WTC11 (cell line): ENCODE results near the gene VSNL1. TPM values are rescaled to one million over a fixed set of nuclear protein-coding genes. Genes with fewer than 3 reads are reported as not detected.

ENCODE experiments used
- ATAC-seq: fragments of 200-7000 bp; cut with Tn5 transposase; 2 replicates; pipeline ENCODE4 v1.10.0; 2021; ENCODE audit warnings: mild to moderate bottlenecking, moderate library complexity
- CTCF ChIA-PET: fragments of 300-600 bp; sonication (Branson Sonifier 250); formaldehyde crosslinking; loops from one replicate; lab custom pipeline; 2021; ENCODE audit warnings: antibody characterized with exemption; lab: Charles Lee
- POLR2A ChIA-PET: fragments of 350-600 bp; sonication (Branson Sonifier 250); formaldehyde crosslinking; loops from one replicate; lab custom pipeline; 2021; ENCODE audit warnings: antibody characterized with exemption; lab: Charles Lee
- DNase-seq: peaks from one replicate; pipeline ENCODE4 v3.0.0; 2021; ENCODE audit warnings: low spot score
- H3K27ac Mint-ChIP-seq: 2 replicates; pipeline ENCODE4 v1.8.0; 2021; ENCODE audit warnings: mixed read lengths
- H3K27me3 Mint-ChIP-seq: 2 replicates; pipeline ENCODE4 v1.8.0; 2021; ENCODE audit warnings: low read depth, mild to moderate bottlenecking, moderate library complexity, mixed read lengths
- H3K36me3 Mint-ChIP-seq: 2 replicates; pipeline ENCODE4 v1.8.0; 2021; ENCODE audit warnings: mixed read lengths
- H3K4me1 Mint-ChIP-seq: 2 replicates; pipeline ENCODE4 v1.8.0; 2022; ENCODE audit warnings: mixed read lengths
- H3K4me3 Mint-ChIP-seq: 2 replicates; pipeline ENCODE4 v1.8.0; 2021; ENCODE audit warnings: mild to moderate bottlenecking, moderate library complexity, mixed read lengths
- H3K9me3 Mint-ChIP-seq: 2 replicates; pipeline ENCODE4 v1.8.0; 2021; ENCODE audit warnings: mixed read lengths
- ELF4 ChIP-seq: sonication (generic); formaldehyde crosslinking; IDR thresholded peaks from 2 replicates; pipeline ENCODE4 v1.8.1; 2022; ENCODE audit warnings: low read depth, mild to moderate bottlenecking, moderate library complexity, missing genetic modification reagents
- EMX1 ChIP-seq: fragments of 250-450 bp; sonication (Bioruptor Pico); IDR thresholded peaks from 2 replicates; pipeline ENCODE4 v1.8.0; 2021; ENCODE audit warnings: mild to moderate bottlenecking
- JAZF1 ChIP-seq: fragments of 250-450 bp; sonication (Bioruptor Pico); IDR thresholded peaks from 2 replicates; pipeline ENCODE4 v1.9.0; 2021; ENCODE audit warnings: moderate library complexity, mild to moderate bottlenecking, inconsistent platforms
- JUN ChIP-seq: sonication (generic); formaldehyde crosslinking; IDR thresholded peaks from 2 replicates; pipeline ENCODE4 v1.8.0; 2023; ENCODE audit warnings: mild to moderate bottlenecking, missing genetic modification reagents
- MYBL2 ChIP-seq: sonication (generic); formaldehyde crosslinking; IDR thresholded peaks from 2 replicates; pipeline ENCODE4 v1.8.1; 2023; ENCODE audit warnings: mild to moderate bottlenecking, moderate library complexity, missing genetic modification reagents
- SMAD4 ChIP-seq: sonication (generic); formaldehyde crosslinking; IDR thresholded peaks from 2 replicates; pipeline ENCODE4 v1.8.0; 2022; ENCODE audit warnings: mild to moderate bottlenecking, missing genetic modification reagents
- TEAD1 ChIP-seq: sonication (generic); formaldehyde crosslinking; IDR thresholded peaks from 2 replicates; pipeline ENCODE4 v1.8.0; 2022; ENCODE audit warnings: mild to moderate bottlenecking, missing genetic modification reagents
- TP53 ChIP-seq: sonication (generic); formaldehyde crosslinking; IDR thresholded peaks from 2 replicates; pipeline ENCODE4 v1.8.1; 2023; ENCODE audit warnings: mild to moderate bottlenecking, missing genetic modification reagents
- ZNF121 ChIP-seq: sonication (generic); formaldehyde crosslinking; IDR thresholded peaks from 2 replicates; pipeline ENCODE4 v1.8.0; 2023; ENCODE audit warnings: missing genetic modification reagents
- ZNF138 ChIP-seq: sonication (generic); formaldehyde crosslinking; conservative IDR thresholded peaks from 2 replicates; pipeline ENCODE4 v1.8.1; 2022; ENCODE audit warnings: mild to moderate bottlenecking, moderate library complexity, missing genetic modification reagents
- ZNF232 ChIP-seq: sonication (generic); formaldehyde crosslinking; IDR thresholded peaks from 2 replicates; pipeline ENCODE4 v1.8.0; 2022; ENCODE audit warnings: mild to moderate bottlenecking, missing genetic modification reagents
- ZNF263 ChIP-seq: sonication (generic); formaldehyde crosslinking; IDR thresholded peaks from 2 replicates; pipeline ENCODE4 v1.8.1; 2022; ENCODE audit warnings: low read depth, mild to moderate bottlenecking, moderate library complexity, missing genetic modification reagents
- ZNF317 ChIP-seq: sonication (generic); formaldehyde crosslinking; IDR thresholded peaks from 2 replicates; pipeline ENCODE4 v1.8.1; 2023; ENCODE audit warnings: low read depth, mild to moderate bottlenecking, moderate library complexity, missing genetic modification reagents, borderline replicate concordance
- ZNF671 ChIP-seq: fragments of 250-450 bp; sonication (Bioruptor Pico); IDR thresholded peaks from 2 replicates; pipeline ENCODE4 v1.8.0; 2021; ENCODE audit warnings: mild to moderate bottlenecking
- total RNA-seq: library from RNA; stranded (reverse); gene quantifications from 3 replicates; pipeline ENCODE4 v1.2.3, GENCODE V29; 2021
- TF ChIP-seq, protein P1 (sequence below): sonication (generic); formaldehyde crosslinking; IDR thresholded peaks from 2 replicates; pipeline ENCODE4 v1.8.1; 2023; ENCODE audit warnings: mild to moderate bottlenecking, missing genetic modification reagents, borderline replicate concordance
- TF ChIP-seq, protein P2 (sequence below): sonication (generic); formaldehyde crosslinking; IDR thresholded peaks from 2 replicates; pipeline ENCODE4 v1.8.1; 2022; ENCODE audit warnings: low read depth, missing genetic modification reagents, borderline replicate concordance
- TF ChIP-seq, protein P3 (sequence below): sonication (generic); formaldehyde crosslinking; IDR thresholded peaks from 2 replicates; pipeline ENCODE4 v1.8.1; 2023; ENCODE audit warnings: mild to moderate bottlenecking, missing genetic modification reagents
- TF ChIP-seq, protein P4 (sequence below): fragments of 250-450 bp; sonication (Bioruptor Pico); IDR thresholded peaks from 2 replicates; pipeline ENCODE4 v2.1.2; 2022; ENCODE audit warnings: mild to moderate bottlenecking, moderate library complexity

The VSNL1 gene
- total RNA-seq, 1 experiment from 2014 or later = 78.4 TPM

DNA sequence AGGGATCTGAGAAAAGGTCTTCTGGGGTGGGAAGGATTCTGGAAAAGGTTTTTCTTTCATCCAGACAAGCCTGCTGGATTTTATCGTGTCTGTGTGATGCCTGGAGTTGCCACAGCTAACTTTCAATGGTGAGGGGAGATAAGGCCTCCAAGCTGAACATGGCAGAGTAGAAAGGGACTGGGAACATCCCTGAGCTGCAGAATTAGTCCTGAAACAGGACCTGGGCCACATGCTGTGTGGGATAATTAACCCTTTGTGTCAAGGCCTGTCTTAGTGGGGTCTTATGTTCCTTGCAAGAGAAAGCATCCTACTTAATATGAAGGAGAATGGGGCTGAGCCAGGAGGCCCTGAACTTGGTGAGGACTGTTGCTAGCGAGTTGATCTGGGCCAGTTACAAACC, 66.4 kb downstream of the VSNL1 start (continued):
- TF ChIP-seq, protein P1, sequence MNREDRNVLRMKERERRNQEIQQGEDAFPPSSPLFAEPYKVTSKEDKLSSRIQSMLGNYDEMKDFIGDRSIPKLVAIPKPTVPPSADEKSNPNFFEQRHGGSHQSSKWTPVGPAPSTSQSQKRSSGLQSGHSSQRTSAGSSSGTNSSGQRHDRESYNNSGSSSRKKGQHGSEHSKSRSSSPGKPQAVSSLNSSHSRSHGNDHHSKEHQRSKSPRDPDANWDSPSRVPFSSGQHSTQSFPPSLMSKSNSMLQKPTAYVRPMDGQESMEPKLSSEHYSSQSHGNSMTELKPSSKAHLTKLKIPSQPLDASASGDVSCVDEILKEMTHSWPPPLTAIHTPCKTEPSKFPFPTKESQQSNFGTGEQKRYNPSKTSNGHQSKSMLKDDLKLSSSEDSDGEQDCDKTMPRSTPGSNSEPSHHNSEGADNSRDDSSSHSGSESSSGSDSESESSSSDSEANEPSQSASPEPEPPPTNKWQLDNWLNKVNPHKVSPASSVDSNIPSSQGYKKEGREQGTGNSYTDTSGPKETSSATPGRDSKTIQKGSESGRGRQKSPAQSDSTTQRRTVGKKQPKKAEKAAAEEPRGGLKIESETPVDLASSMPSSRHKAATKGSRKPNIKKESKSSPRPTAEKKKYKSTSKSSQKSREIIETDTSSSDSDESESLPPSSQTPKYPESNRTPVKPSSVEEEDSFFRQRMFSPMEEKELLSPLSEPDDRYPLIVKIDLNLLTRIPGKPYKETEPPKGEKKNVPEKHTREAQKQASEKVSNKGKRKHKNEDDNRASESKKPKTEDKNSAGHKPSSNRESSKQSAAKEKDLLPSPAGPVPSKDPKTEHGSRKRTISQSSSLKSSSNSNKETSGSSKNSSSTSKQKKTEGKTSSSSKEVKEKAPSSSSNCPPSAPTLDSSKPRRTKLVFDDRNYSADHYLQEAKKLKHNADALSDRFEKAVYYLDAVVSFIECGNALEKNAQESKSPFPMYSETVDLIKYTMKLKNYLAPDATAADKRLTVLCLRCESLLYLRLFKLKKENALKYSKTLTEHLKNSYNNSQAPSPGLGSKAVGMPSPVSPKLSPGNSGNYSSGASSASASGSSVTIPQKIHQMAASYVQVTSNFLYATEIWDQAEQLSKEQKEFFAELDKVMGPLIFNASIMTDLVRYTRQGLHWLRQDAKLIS (CRISPR knock-in tag) = no peak
- no peak for TF ChIP-seq ZNF317
- TF ChIP-seq, protein P2, sequence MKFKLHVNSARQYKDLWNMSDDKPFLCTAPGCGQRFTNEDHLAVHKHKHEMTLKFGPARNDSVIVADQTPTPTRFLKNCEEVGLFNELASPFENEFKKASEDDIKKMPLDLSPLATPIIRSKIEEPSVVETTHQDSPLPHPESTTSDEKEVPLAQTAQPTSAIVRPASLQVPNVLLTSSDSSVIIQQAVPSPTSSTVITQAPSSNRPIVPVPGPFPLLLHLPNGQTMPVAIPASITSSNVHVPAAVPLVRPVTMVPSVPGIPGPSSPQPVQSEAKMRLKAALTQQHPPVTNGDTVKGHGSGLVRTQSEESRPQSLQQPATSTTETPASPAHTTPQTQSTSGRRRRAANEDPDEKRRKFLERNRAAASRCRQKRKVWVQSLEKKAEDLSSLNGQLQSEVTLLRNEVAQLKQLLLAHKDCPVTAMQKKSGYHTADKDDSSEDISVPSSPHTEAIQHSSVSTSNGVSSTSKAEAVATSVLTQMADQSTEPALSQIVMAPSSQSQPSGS (CRISPR knock-in tag) = no peak

DNA sequence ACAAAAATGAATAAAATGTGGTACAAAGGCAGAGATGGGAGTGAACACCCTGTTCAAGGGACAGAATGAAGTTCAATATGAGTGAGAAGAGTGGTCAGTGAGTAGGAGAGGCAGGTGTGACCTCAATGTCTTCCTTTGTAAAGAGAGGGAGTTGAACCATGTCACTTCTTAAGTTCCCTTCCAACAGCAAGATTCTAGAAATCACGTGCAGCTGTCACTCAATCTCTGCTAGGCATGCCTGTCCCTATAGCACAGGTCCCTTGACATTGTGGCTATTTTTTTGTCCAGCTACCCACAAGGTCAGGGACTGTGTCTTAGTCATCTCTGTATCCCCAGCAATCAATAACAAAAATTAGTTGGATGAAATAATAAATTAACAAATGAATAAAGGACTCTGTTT, 66.9 kb downstream of the VSNL1 start:
- H3K9me3 Mint-ChIP-seq = peaks cover 7% of the 10 kb centered on the region; the same call in 1 of the 2 replicates
- H3K4me3 Mint-ChIP-seq = no peak overlapping the region
- no peaks in the 10 kb centered on the region for H3K27me3 Mint-ChIP-seq
- no peak for DNase-seq
- POLR2A ChIA-PET = no interaction called here
- no peak for TF ChIP-seq SMAD4 (CRISPR knock-in tag)
- TF ChIP-seq ZNF263 = no peak
- TF ChIP-seq TP53 = no peak
- TF ChIP-seq MYBL2 (CRISPR knock-in tag) = no peak
- TF ChIP-seq ZNF138 (CRISPR knock-in tag) = no peak
- TF ChIP-seq EMX1 (CRISPR knock-in tag) = no peak
- TF ChIP-seq JUN (CRISPR knock-in tag) = no peak
- TF ChIP-seq, all 79 proteins: peak for 0
- Mint-ChIP-seq H3K36me3 (peaks cover 47% of the 10 kb centered on the region), H3K4me1 (peaks cover 36% of the 10 kb centered on the region), H3K27ac (peak overlapping the region; percentile 43; the same call in 1 of the 2 replicates)
- ATAC-seq = no peak
- CTCF ChIA-PET = no interaction called here

DNA sequence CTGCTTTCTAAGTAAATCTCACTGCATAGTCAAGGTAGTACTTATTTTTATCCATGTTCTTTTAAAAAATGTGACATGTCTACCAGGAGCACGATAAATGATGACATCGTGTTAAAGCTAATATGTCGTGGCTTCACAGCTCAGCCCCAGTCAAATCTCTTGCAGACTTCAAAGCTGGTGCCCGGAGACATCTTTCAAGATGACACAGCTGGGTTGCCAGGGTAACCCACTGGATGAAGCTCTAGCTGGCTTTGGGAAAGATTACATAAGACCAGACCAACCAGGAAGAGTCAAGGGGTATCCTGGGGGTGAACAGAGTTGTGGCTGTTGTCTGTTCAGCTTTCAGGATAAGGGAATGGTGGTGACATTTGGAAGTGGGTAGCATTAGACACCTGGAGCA, 67.8 kb downstream of the VSNL1 start:
- no peak overlapping the region for H3K27ac Mint-ChIP-seq
- H3K27me3 Mint-ChIP-seq = no peaks in the 10 kb centered on the region
- H3K36me3 Mint-ChIP-seq = peaks cover 41% of the 10 kb centered on the region
- H3K4me1 Mint-ChIP-seq = peaks cover 40% of the 10 kb centered on the region
- peaks cover 7% of the 10 kb centered on the region; the same call in 1 of the 2 replicates for H3K9me3 Mint-ChIP-seq
- POLR2A ChIA-PET = no interaction called here
- DNase-seq = no peak
- no peak for ATAC-seq
- H3K4me3 Mint-ChIP-seq = no peak overlapping the region
- no peak for TF ChIP-seq JAZF1 (CRISPR knock-in tag)
- no peak for TF ChIP-seq ZNF671 (CRISPR knock-in tag)
- TF ChIP-seq ZNF232 (CRISPR knock-in tag) = no peak
- no peak for TF ChIP-seq ELF4 (CRISPR knock-in tag)
- TF ChIP-seq ZNF121 (CRISPR knock-in tag) = no peak
- TF ChIP-seq TEAD1 (CRISPR knock-in tag) = no peak
- TF ChIP-seq, protein P3, sequence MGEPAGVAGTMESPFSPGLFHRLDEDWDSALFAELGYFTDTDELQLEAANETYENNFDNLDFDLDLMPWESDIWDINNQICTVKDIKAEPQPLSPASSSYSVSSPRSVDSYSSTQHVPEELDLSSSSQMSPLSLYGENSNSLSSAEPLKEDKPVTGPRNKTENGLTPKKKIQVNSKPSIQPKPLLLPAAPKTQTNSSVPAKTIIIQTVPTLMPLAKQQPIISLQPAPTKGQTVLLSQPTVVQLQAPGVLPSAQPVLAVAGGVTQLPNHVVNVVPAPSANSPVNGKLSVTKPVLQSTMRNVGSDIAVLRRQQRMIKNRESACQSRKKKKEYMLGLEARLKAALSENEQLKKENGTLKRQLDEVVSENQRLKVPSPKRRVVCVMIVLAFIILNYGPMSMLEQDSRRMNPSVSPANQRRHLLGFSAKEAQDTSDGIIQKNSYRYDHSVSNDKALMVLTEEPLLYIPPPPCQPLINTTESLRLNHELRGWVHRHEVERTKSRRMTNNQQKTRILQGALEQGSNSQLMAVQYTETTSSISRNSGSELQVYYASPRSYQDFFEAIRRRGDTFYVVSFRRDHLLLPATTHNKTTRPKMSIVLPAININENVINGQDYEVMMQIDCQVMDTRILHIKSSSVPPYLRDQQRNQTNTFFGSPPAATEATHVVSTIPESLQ (CRISPR knock-in tag) = no peak
- TF ChIP-seq, protein P4, sequence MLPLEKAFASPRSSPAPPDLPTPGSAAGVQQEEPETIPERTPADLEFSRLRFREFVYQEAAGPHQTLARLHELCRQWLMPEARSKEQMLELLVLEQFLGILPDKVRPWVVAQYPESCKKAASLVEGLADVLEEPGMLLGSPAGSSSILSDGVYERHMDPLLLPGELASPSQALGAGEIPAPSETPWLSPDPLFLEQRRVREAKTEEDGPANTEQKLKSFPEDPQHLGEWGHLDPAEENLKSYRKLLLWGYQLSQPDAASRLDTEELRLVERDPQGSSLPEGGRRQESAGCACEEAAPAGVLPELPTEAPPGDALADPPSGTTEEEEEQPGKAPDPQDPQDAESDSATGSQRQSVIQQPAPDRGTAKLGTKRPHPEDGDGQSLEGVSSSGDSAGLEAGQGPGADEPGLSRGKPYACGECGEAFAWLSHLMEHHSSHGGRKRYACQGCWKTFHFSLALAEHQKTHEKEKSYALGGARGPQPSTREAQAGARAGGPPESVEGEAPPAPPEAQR (CRISPR knock-in tag) = no peak
- CTCF ChIA-PET = interaction anchor here (1.8 kb wide), 1 partner anchor 38 kb away, joined by 6 read pairs; no protein-coding TSS in a partner anchor
